Mesenchymal stem cell (in vitro differentiated cells and primary cell): ENCODE results near the gene TNS1.

Experiments
- DNase-seq: peaks from one replicate; pipeline ENCODE4 v3.0.0-alpha.2; 2013
- H2AFZ ChIP-seq: one replicate; pipeline ENCODE4 v1.6.1; 2013; ENCODE audit warnings: low read depth, mild to moderate bottlenecking, control low read depth, inconsistent platforms, low read length, moderate library complexity
- H2AK5ac ChIP-seq: 2 replicates; pipeline ENCODE4 v1.6.1; 2013; ENCODE audit warnings: low read length, moderate library complexity, mild to moderate bottlenecking, inconsistent platforms; ENCODE audit not compliant: severe bottlenecking
- H2BK120ac ChIP-seq: one replicate; pipeline ENCODE4 v1.6.1; 2013; ENCODE audit warnings: low read depth, mild to moderate bottlenecking, inconsistent platforms, low read length, moderate library complexity
- H2BK12ac ChIP-seq, 2 experiments: one replicate each; pipeline ENCODE4 v1.6.1; 2013; ENCODE audit warnings: inconsistent platforms in 2 of 2, low read length in 2 of 2, mild to moderate bottlenecking in 2 of 2, moderate library complexity in 2 of 2, control low read depth in 1 of 2
- H2BK15ac ChIP-seq: one replicate; pipeline ENCODE4 v1.6.1; 2013; ENCODE audit warnings: mild to moderate bottlenecking, low read depth, inconsistent platforms; ENCODE audit not compliant: poor library complexity, severe bottlenecking
- H2BK5ac ChIP-seq: 2 replicates; pipeline ENCODE4 v1.6.1; 2013; ENCODE audit warnings: low read depth, mild to moderate bottlenecking, low read length, control low read depth, inconsistent platforms; ENCODE audit not compliant: poor library complexity, severe bottlenecking
- H3K14ac ChIP-seq, 2 experiments: one replicate each; pipeline ENCODE4 v1.6.1; 2013; ENCODE audit warnings: inconsistent platforms in 2 of 2, low read length in 2 of 2, control low read depth in 1 of 2, mild to moderate bottlenecking in 1 of 2, moderate library complexity in 1 of 2
- H3K18ac ChIP-seq, 2 experiments: one replicate each; pipeline ENCODE4 v1.6.1; 2013; ENCODE audit warnings: inconsistent platforms in 2 of 2, low read length in 2 of 2, control low read depth in 1 of 2, low read depth in 1 of 2, mild to moderate bottlenecking in 1 of 2
- H3K23ac ChIP-seq, 2 experiments: one replicate each; pipeline ENCODE4 v1.6.1; 2013; ENCODE audit warnings: inconsistent platforms in 2 of 2, low read length in 2 of 2, mild to moderate bottlenecking in 2 of 2, moderate library complexity in 2 of 2, control low read depth in 1 of 2
- H3K27ac ChIP-seq: 2 replicates; pipeline ENCODE4 v1.5.1; 2013; ENCODE audit warnings: mild to moderate bottlenecking, moderate library complexity, low read length, control low read depth, inconsistent platforms; ENCODE audit not compliant: poor library complexity, severe bottlenecking
- H3K27me3 ChIP-seq, 2 experiments: 2 replicates each; pipeline versions ENCODE4 v1.6.1 to v1.7.0; 2013; ENCODE audit warnings: low read length in 2 of 2, mild to moderate bottlenecking in 2 of 2, moderate library complexity in 2 of 2, control low read depth in 1 of 2, inconsistent platforms in 1 of 2; ENCODE audit not compliant: control insufficient read depth in 1 of 2, insufficient read depth in 1 of 2
- H3K36me3 ChIP-seq, 2 experiments: 2 replicates each; pipeline versions ENCODE4 v1.6.1 to v1.7.0; 2013; ENCODE audit warnings: low read length in 2 of 2, control low read depth in 1 of 2, inconsistent platforms in 1 of 2, low read depth in 1 of 2, mild to moderate bottlenecking in 1 of 2; ENCODE audit not compliant: insufficient read depth in 2 of 2, control insufficient read depth in 1 of 2
- H3K4ac ChIP-seq, 2 experiments: one replicate each; pipeline ENCODE4 v1.6.1; 2013; ENCODE audit warnings: inconsistent platforms in 2 of 2, low read length in 2 of 2, mild to moderate bottlenecking in 2 of 2, moderate library complexity in 2 of 2, control low read depth in 1 of 2, low read depth in 1 of 2
- H3K4me1 ChIP-seq: 2 replicates; pipeline ENCODE4 v1.6.1; 2013; ENCODE audit warnings: low read depth, low read length, control low read depth; ENCODE audit not compliant: control insufficient read depth, insufficient read depth
- H3K4me2 ChIP-seq: 2 replicates; pipeline ENCODE4 v1.6.1; 2013; ENCODE audit warnings: low read length, mild to moderate bottlenecking, inconsistent platforms; ENCODE audit not compliant: poor library complexity, severe bottlenecking
- H3K4me3 ChIP-seq, 2 experiments: 2 replicates each; pipeline versions ENCODE4 v1.5.1 to v1.7.0; 2013; ENCODE audit warnings: low read length in 2 of 2, mild to moderate bottlenecking in 2 of 2, control low read depth in 1 of 2, low read depth in 1 of 2; ENCODE audit not compliant: insufficient read depth in 1 of 2
- H3K79me1 ChIP-seq: replicated peaks from 2 replicates; pipeline ENCODE4 v1.6.1; 2013; ENCODE audit warnings: mild to moderate bottlenecking, control low read depth, low read length, inconsistent platforms; ENCODE audit not compliant: poor library complexity, severe bottlenecking
- H3K9ac ChIP-seq: 2 replicates; pipeline ENCODE4 v1.7.0; 2013; ENCODE audit warnings: mild to moderate bottlenecking, low read length, moderate library complexity
- H3K9me3 ChIP-seq: 2 replicates; pipeline ENCODE4 v1.7.0; 2013; ENCODE audit warnings: mild to moderate bottlenecking, low read length; ENCODE audit not compliant: control insufficient read depth
- H4K8ac ChIP-seq: one replicate; pipeline ENCODE4 v1.6.1; 2013; ENCODE audit warnings: inconsistent platforms, mild to moderate bottlenecking, low read length, moderate library complexity
- H4K91ac ChIP-seq: one replicate; pipeline ENCODE4 v1.6.1; 2013; ENCODE audit warnings: mild to moderate bottlenecking, low read length, inconsistent platforms
- WGBS: methylation state at CpG from one replicate; pipeline ENCODE4 v1.1.7; 2013; ENCODE audit warnings: mixed read lengths; 5-methylcytosine and 5-hydroxymethylcytosine counted together

Gene TNS1

DNA sequence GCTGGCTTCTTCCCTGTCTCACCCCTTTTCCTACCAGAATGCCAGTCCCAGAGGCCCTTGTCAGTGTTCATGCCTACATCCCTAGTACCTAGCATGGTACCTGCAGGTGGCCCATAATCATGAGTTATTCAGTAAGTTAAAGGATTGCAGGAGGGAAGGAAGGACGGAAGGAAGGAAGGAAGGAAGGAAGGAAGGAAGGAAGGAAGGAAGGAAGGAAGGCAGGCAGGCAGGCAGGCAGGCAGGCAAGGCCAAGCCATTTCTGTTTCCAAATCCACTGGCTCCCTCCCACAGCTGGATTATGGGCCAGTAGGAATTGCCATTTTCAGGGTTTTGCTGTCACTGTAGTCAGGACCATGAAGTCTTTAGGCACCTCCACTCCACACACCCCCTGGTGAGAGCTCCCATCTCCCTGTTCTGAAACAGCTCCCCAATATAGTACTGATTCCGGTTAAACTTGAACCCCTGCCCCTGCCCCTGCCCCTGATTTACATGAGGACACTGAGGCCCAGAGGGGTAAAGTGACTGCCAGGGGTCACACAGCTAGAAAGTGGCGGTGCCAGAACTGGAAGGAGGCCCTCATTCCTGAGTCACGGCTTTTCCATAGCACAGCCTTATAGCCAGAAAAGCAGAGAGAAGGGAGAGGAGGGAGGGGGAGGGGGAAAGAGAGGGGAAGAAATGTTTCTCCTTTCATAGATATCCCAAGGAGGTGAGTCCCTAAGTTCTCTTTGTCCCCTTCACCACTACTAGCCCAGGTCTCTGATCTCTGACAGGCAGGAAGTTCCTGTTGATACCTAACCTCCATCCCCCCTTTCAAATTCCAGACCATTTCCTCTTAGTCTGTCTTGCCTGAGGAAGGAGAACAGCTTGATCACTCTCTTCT, 12.2 kb upstream of the TNS1 start:
- Histone ChIP-seq H4K91ac (no peak overlapping the region), H3K4me3 (no peak overlapping the region), H3K18ac (no peak overlapping the region), H2BK15ac (no peak overlapping the region), H4K8ac (no peak overlapping the region), H3K9me3 (no peaks in the 10 kb centered on the region), H3K79me1 (no peaks in the 10 kb centered on the region), H3K27me3 (peaks cover 16 to 64% of the 10 kb centered on the region in 2 experiments), H2BK5ac (no peak overlapping the region), H3K27ac (no peak overlapping the region), H2AK5ac (no peak overlapping the region), H3K14ac (no peak overlapping the region), H3K36me3 (no peaks in the 10 kb centered on the region), H3K23ac (no peak overlapping the region), H3K4me2 (no peak overlapping the region), H3K4me1 (peaks cover 9% of the 10 kb centered on the region), H2AFZ (no peak overlapping the region), H2BK120ac (no peak overlapping the region), H3K9ac (no peak overlapping the region), H2BK12ac (no peak overlapping the region), H3K4ac (no peak overlapping the region)
- DNase-seq, result no peak
- 67% methylated on average over 2 of the region's 4 CpGs for WGBS

DNA sequence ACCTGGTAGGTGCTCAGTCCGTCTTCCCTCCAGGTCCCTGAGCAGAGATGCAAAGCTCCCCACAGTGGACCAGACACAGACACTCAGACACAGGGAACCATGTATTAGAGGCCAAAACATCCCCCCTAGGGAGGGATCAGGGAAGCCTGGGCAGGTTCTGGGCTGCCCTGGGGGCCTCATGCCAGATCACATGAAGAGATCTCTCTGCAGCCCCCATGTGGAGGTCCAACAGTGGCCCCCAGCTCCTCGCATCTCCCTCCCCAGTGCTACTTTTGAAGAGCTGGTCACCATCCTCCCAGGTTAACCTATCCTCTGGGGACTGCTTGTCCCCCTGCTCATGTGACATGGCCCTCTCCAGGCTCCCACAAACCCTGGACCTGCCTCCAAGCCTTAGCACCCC, 10.5 kb upstream of the TNS1 start:
- WGBS, result 91% methylated on average over 2 of the region's 2 CpGs
- no peak overlapping the region for H4K91ac ChIP-seq
- peaks cover 16 to 80% of the 10 kb centered on the region in 2 experiments for H3K27me3 ChIP-seq
- H3K79me1 ChIP-seq, result no peaks in the 10 kb centered on the region
- H3K4ac ChIP-seq, result no peak overlapping the region
- H3K23ac ChIP-seq, result no peak overlapping the region
- no peak overlapping the region for H2BK120ac ChIP-seq
- no peak overlapping the region for H3K18ac ChIP-seq
- H4K8ac ChIP-seq, result no peak overlapping the region
- no peaks in the 10 kb centered on the region for H3K36me3 ChIP-seq
- no peak overlapping the region for H2BK5ac ChIP-seq
- H2AFZ ChIP-seq, result no peak overlapping the region
- H2AK5ac ChIP-seq, result no peak overlapping the region
- H3K9ac ChIP-seq, result no peak overlapping the region
- H3K9me3 ChIP-seq, result no peaks in the 10 kb centered on the region
- DNase-seq, result no peak
- no peak overlapping the region for H3K27ac ChIP-seq
- H3K14ac ChIP-seq, result no peak overlapping the region
- H3K4me2 ChIP-seq, result no peak overlapping the region
- H2BK15ac ChIP-seq, result no peak overlapping the region
- no peak overlapping the region for H2BK12ac ChIP-seq
- H3K4me1 ChIP-seq, result peaks cover 17% of the 10 kb centered on the region
- H3K4me3 ChIP-seq, result no peak overlapping the region

DNA sequence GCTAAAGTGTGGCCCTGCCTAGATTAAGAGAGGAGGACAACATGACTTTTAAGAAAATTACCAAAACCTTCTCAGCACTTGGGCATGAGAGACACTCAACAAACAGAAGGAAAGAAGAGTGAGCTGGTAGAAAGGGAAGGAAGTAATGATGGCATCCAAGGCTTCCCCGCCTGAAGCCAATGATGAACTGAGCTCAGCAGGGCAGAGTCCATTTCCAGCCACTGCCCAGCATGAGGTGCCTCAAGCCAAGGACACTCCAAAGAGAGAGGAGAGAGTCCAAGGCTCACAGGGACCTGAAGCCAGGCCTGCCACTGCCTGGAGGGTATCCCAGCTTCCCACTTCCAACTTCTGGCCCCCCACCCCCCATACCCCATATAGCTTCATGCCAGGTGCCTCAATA, 9.5 kb upstream of the TNS1 start:
- no peaks in the 10 kb centered on the region for H3K79me1 ChIP-seq
- no peak overlapping the region for H2AFZ ChIP-seq
- H3K9me3 ChIP-seq, result no peaks in the 10 kb centered on the region
- H3K27ac ChIP-seq, result no peak overlapping the region
- H4K91ac ChIP-seq, result no peak overlapping the region
- H2BK120ac ChIP-seq, result no peak overlapping the region
- H3K9ac ChIP-seq, result no peak overlapping the region
- no peak overlapping the region for H2BK5ac ChIP-seq
- no peak overlapping the region for H3K23ac ChIP-seq
- H2BK12ac ChIP-seq, result no peak overlapping the region
- peaks cover 16 to 86% of the 10 kb centered on the region in 2 experiments for H3K27me3 ChIP-seq
- no peak overlapping the region for H3K14ac ChIP-seq
- no peak overlapping the region for H2BK15ac ChIP-seq
- 64% methylated on average over 1 of the region's 1 CpG for WGBS
- no peak overlapping the region for H4K8ac ChIP-seq
- no peak overlapping the region for H3K4me2 ChIP-seq
- DNase-seq, result no peak
- no peak overlapping the region for H3K4me3 ChIP-seq
- H2AK5ac ChIP-seq, result no peak overlapping the region
- H3K18ac ChIP-seq, result no peak overlapping the region
- no peak overlapping the region for H3K4ac ChIP-seq
- H3K4me1 ChIP-seq, result peaks cover 21% of the 10 kb centered on the region
- H3K36me3 ChIP-seq, result no peaks in the 10 kb centered on the region

DNA sequence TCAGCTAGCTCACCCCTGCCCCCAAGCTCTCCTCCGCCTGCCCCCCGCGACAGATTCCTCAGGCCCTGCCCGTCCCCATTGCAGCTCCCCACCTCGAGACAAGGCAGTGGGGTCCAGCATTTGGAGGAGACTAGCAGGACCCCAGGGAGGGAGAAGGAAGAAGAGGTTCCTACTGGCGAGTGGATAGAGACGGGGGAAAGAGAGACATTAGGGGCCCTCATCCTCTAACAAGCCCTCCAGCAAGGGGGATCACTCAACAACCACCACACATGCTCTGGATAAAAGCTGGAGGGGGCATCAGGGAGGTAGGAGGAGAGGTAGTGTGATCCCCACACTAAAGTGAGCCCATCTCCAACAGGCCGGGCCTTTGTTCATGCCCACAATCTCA, 8.9 kb upstream of the TNS1 start:
- Histone ChIP-seq H3K27me3 (peaks cover 16 to 80% of the 10 kb centered on the region in 2 experiments), H3K18ac (no peak overlapping the region), H4K8ac (no peak overlapping the region), H2BK120ac (no peak overlapping the region), H3K14ac (no peak overlapping the region), H3K4ac (no peak overlapping the region), H3K23ac (no peak overlapping the region), H3K79me1 (no peaks in the 10 kb centered on the region), H3K27ac (no peak overlapping the region), H3K4me2 (no peak overlapping the region), H2BK5ac (no peak overlapping the region), H3K4me3 (no peak overlapping the region), H4K91ac (no peak overlapping the region), H3K4me1 (peaks cover 25% of the 10 kb centered on the region), H2BK15ac (no peak overlapping the region), H3K9ac (no peak overlapping the region), H2AK5ac (no peak overlapping the region), H2AFZ (no peak overlapping the region), H3K9me3 (no peaks in the 10 kb centered on the region), H3K36me3 (no peaks in the 10 kb centered on the region), H2BK12ac (no peak overlapping the region)
- 67% methylated on average over 6 of the region's 8 CpGs for WGBS
- no peak for DNase-seq
